HG02938 (cell line): ENCODE results near the gene SPECC1L.

Experiments used
- ATAC-seq: cut with Tn5 transposase; IDR thresholded peaks from one replicate; pipeline ENCODE4 v1.9.1; 2021; ENCODE audit warnings: mild to moderate bottlenecking, moderate library complexity; ENCODE audit not compliant: unreplicated experiment

SPECC1L gene

DNA sequence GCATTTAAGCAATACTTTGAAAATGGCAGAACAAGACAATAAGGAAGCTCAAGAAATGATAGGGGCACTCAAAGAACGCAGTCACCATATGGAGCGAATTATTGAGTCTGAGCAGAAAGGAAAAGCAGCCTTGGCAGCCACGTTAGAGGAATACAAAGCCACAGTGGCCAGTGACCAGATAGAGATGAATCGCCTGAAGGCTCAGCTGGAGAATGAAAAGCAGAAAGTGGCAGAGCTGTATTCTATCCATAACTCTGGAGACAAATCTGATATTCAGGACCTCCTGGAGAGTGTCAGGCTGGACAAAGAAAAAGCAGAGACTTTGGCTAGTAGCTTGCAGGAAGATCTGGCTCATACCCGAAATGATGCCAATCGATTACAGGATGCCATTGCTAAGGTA is 51.9 kb downstream of the SPECC1L start:
- ATAC-seq: no peak

DNA sequence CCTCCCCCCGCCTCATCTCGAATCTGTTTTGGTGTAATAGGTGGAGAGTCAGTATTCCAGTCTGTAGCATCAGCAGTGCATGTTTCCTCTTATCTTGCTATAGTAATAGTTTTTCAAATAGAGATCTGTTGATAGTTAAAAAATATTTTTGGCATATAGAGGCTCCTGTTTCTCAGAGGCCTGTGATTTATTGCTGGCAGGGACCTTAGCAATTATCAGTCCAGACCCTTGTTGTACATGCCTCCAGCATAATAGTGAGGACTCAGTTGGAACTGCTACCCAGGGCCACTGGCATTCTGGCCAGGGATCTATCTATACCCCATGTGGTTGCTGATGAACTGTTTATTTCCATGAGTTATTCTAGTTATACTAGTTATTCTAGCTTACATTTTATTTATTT is 52.6 kb downstream of the SPECC1L start:
- ATAC-seq: no peak

DNA sequence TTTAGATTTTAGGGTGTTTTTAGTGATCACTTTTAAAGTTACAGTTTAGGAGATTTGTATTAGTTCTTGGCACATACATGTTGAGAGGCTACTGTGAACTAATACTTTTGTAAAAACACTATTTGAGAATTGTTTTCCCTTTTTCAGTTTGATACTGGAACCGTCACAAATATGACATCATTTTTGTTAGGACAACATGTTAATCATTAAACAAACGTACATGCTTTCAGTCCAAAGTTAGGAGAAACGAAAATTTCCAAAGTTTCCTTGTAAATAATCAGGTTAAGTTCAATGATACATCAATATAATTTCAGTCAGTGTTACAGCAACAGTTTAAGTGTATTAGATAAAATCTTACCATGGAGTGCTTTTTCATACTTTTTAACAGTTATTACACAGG is 53.1 kb downstream of the SPECC1L start:
- no peak for ATAC-seq

DNA sequence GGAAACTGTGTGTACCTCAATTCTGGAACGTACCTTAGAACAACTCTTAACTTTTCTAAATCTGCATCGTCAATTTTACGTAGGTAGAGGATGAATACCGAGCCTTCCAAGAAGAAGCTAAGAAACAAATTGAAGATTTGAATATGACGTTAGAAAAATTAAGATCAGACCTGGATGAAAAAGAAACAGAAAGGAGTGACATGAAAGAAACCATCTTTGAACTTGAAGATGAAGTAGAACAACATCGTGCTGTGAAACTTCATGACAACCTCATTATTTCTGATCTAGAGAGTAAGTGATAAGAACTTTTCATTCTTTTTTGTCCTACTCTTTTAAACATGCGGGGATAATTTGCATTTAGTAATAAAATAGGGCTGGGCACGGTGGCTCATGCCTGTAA is 53.5 kb downstream of the SPECC1L start:
- ATAC-seq: no peak

DNA sequence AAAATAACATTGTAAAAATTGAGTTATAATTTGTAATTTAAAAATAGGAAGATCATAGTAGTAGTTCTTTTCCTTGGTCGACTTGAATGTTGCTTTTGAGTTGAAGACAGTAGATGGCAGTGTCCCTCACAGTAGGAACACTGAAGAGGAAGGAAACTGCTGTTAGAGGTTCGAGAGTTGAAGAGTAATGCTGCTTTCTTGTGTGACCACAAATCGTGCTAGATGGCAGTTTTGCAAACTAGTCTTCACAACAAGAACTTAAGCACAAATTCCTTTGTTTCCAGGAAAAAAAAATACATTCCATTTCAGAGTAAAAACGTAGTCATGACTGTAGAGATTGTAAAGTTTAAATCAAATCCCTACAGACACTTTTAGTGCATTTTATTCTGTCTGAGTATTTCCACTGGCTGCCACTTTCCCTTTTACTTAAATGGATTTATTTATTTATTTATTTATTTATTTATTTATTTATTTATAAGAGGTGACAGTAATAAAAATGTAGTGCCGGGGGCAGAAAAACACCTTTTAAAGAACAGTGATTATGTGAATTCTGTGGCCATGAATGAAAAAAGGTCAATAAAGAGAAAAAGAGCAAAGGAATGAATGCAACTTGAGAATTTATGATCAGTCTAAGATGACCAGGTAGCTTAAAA is 54.6 kb downstream of the SPECC1L start:
- no peak for ATAC-seq

DNA sequence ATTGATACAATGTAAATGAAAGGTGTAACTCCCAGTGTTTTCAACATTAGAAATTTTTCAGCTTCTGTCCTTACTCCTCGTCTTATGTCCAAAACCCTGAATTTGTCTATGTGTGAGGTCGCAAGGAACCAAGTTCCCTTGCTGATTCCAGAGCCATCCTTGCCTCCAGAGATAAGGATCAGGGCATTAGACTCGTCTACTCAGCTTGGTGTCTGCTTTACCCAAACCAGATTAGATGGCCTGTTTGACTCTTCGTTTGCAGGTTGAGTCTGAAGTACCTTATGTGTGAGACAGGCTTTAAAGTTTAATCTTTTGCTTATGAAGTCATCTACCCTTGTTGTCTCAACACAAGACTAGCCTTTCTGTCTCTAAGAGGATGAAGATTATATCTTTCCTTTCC is 55.6 kb downstream of the SPECC1L start:
- ATAC-seq: no peak

DNA sequence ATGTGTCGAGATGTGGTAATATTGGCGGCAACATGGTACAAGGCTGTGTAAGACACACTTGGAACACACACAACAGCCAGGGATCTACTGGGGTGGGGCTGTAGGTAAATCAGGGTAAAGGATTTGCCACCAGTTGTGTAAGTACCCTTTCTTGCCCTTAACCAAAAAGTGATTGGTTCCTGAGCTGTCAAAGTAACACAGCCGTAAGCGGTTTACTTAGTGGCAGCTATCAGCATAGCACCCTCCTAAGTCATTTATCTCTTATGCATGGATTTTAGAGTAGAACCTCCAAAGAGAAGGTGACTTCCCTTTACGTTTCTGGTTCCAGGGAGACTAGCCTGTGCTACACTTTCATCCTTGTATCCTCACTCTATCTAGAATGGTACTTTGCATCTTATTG is 57.2 kb downstream of the SPECC1L start:
- ATAC-seq: no peak

DNA sequence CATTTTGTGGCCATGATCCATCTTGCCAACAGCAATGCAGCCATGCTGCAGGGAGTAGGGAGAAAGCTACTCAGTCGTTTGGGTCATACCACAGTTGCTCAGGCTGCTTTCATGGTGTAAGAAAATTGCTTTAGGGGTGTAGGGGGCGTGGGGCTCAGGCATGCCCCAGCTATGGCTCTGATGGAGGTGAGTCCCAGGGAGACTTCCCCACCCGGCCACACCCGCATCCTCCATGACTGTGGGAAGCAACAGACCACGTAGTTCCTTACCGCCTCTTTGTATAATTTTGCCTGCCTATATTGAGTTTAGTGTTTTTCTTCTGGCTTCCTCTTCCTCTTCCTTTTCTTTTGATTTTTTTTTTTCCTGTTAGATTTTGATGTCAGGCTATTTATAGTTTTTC is 58.8 kb downstream of the SPECC1L start:
- no peak for ATAC-seq

DNA sequence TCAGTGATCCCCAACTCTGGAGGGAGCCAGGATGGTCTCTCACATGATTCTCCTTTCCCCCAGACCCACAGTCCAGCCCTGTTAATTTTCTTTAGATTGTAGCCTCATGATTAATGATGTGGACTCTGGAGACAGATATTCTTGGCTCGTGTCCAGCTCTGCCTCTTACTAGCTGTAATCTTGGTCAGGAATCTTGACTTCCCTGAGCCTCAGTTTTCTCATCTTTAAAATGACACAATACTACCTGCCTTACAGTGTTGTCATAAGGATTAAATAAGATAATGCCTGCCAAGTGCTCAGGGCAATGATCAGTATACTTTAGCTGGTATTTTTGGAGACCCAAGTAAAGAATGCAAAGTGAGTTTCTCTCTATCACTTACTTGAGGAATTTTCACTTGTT is 60.0 kb downstream of the SPECC1L start:
- no peak for ATAC-seq

DNA sequence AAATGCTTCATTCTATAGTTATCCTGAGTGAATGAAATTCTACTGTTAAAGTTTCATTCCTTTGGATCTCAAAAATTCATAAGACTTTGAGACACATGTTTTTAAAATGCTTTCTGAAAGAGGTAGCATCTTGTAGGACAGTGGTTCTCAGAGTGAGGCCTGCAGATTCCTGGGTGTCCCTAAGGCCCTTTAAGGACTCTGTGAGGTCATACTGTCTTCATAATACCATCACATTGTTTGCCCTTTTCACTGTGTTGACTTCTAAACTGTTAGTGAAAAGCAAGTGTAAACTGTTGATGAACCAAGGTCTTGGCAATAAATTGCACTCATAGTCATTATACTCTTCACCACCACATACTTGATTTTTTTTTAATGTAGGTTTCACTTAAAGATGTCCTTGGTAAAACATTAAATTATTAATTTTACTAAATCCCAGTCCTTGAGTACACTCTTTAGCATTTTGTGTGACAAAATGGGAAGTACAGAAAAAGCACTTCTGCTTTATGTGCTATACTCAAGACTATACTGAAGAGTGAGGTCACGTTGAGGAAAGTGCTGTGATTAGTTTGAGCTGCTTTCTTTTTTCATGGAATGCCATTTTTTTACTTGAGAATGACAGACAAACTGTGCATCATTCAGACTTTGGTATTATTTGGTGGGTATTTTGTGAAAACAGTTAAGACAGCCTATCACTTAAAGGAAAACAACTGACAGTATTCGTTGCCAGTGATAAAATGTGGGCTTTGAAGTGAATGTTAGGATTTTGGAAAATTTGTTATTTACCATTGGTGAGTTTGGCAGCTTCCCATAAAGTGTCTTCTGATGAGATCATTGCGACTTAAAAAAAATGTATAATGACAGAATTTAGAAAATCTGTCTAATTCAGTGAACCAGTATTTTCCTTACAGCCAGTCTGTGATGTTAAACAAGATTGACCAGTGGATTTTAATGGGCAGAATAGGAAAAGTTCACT is 61.1 kb downstream of the SPECC1L start:
- no peak for ATAC-seq

DNA sequence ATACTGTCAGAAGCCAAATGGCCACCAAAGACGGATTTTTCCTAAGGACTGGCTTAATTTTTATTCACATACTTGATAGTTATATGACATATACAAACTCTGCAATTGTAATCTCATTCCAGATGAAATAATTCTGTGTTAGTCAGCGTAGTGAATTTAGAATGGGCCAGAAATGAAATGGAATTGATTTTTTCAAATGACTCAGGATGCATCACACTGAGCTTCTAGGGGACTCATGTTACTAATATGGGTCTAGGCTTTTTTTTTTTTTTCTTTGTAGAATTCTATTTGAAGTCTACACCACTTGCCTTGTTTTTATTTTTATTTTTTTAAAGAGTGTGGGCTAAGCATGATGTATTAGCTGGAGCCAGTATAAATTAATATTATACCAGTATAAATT is 62.7 kb downstream of the SPECC1L start:
- no peak for ATAC-seq

DNA sequence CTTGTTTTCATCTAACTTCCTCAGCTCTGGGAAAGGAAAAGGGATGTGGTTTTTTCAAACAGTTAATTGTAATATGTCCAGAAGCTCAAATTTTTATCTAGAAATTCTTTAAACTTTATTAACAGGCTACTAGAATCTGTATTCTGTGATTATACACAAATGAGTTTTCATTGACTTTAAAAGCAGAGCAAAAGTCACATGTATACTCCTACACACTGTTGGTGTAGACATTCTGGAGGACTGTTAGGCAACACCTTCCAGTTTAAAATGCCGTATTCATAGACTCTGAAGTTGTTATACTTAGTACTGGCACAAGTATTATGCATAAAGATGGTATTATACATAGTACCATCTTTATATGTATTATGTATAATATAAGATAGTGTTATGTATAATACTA is 64.9 kb downstream of the SPECC1L start:
- ATAC-seq: no peak

DNA sequence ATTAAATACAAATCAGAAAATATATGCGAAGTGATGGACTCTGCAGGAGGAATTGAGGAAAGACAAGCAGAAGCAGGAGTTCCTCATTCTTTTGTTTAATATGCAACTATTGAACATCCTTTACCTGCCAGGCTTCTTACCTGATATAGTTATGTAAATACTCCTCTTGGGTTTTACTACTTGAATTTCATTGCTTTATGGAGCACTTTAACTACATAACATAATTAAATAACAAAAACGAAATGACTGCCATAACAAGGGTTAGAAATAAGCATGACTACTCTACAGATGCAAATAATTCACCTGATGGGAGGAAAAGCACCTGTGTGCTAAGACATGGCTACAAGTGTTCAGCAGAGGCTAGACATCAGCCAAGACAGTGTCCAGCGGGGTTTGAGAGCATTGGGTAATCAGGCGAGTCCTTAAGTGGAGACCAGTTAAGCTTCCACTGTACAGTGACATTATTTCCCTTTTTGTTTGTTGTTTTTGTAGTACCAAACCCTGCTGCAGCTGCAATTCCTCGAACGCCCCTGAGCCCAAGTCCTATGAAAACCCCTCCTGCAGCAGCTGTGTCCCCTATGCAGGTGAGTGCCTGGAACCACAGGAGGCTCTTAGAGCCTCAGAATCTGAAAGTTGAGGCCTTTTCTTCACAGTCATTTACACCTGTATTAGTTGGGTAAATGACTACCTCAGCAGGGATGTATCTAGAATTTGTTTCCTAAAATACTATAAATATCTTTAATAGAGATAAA is 67.4 kb downstream of the SPECC1L start:
- ATAC-seq: no peak

DNA sequence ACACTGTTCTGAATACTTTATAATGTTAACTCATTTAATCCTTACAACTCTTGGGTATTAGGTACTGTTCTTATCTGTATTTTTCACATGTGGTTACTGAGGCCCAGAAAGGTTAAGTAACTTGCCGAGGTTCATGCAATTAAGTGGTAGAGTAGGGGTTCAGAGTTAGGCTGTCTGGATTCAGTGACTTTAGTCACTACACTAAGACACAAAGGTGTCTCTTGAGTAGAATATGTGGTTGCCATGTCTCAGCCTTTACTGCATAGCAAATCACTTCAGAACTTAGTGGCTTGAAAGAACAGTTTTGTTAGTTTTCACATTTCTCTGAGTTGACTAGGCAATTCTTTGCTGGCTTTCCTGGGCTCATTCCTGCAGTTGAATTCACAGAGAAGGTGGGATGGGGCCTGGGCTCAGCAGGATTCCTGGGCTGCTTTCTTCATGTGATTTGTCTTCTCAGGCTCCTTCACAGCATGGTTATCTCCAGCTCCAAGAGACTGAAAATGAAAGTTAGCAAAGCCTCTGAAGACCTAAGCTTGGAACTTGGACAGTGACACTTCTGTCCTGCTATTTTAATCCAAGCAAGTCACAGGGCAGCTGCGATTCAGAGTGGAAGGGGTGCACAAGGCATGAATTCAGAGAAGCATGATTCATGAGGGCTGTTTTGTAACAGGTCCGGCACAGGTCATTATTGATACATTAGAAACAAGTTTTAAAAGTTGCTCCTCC is 68.3 kb downstream of the SPECC1L start:
- no peak for ATAC-seq

DNA sequence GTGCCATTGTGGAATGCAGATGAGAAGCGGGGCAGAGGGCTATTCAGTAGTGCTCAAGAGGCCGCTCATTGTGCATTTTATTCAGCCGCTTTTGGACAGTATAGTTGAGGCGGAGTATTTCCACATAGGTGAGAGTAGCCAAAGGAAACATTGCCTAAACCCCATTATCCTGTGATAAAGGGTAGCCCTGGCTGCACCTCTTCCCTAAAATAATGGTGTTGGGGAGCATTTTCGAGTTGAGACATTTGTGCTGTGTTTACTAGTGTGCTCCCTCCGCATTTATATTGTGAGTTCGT is 68.8 kb downstream of the SPECC1L start:
- no peak for ATAC-seq

DNA sequence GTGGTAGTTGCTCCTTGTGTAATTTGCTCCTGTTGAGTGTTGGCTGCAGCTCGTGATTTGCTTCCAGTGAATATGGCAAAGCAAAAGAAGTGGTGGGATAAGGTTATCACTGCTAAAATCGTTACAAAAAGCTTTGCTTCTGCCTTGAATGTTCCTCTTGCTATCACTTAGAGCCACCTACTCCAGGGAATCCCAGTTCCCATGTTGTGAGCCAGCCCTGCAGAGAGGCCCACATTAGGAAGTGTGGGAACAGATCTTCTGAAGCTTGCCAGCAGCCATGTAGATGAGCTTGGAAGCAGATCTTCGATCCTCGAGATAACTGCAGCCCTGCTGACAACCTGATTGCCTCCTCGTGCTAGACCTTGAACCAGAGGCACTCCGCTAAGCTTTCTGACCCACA is 71.0 kb downstream of the SPECC1L start:
- ATAC-seq: no peak

DNA sequence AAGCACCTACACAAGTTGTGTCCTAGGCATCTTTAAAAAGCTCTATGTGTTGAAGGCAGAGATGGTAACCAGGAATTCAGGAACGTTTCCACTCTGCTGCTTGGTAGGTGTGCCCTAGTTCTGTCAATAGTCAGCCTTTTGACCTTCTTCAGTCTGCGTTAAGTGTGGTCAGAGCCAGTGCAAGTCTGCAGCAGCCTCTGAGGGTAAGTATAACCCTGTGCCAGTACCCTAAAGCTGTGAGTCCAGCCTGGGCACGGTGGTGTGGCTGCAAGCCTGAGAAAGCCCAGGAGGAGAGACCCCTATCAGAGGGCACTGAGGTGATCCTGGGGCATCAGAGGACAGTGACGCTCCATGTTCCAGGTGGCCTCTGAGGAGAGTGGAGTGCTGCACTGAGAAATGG is 80.0 kb downstream of the SPECC1L start:
- no peak for ATAC-seq

DNA sequence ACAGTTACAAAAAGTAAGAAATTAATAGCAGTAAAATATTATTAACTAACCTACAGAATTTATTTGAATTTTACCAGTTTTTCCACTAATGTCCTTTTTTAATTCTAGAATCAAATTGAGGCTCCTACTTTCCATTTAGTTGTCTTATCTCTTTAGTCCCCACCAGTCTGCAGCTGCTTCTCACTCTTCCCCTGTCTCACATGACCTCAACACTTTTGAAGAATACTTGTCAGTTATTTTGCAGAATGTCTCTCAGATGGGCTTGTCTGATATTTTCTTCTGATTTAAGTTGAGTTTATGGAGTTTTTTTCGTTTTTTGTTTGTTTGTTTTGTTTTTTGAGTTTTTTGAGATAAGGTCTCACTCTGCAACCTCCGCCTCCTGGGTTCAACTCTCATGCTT is 82.5 kb downstream of the SPECC1L start:
- ATAC-seq: no peak

DNA sequence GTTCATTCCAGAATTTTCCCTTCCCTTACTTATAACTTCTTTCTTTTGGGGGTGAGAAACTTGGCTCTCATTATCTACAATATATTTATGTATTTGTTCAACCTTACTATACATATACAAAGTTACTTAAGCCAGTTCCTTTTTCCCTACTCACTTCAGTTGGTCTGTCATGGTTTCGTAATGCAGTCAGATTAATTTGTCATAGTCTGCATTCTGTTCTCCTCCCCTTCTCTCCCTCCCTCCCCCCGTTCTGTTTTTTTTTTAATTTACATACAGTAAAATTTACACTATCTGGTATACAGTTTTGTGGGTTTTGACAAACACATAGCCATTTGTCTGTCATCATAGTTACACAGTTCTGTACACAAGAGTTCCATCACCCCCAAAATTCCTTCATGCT is 84.9 kb downstream of the SPECC1L start:
- no peak for ATAC-seq

DNA sequence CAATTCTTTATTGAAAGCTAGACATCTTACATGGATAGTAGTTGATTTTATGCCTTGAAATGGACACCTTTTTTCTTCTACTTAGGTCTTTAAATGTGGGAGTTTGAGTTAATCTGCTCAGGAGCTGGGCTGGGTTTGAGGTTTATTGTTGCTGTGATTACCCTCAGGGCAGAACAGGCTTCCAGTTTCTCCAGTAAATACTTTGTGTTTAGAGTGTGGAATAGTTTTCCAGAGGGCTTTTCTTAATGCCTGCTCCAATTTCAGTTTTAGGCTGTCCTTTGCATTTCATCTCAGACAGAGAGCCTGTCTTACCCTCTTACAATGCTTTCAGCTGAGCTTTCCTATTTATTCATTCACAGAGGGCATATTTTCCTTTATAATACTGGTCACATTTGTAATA is 86.9 kb downstream of the SPECC1L start:
- ATAC-seq: no peak

DNA sequence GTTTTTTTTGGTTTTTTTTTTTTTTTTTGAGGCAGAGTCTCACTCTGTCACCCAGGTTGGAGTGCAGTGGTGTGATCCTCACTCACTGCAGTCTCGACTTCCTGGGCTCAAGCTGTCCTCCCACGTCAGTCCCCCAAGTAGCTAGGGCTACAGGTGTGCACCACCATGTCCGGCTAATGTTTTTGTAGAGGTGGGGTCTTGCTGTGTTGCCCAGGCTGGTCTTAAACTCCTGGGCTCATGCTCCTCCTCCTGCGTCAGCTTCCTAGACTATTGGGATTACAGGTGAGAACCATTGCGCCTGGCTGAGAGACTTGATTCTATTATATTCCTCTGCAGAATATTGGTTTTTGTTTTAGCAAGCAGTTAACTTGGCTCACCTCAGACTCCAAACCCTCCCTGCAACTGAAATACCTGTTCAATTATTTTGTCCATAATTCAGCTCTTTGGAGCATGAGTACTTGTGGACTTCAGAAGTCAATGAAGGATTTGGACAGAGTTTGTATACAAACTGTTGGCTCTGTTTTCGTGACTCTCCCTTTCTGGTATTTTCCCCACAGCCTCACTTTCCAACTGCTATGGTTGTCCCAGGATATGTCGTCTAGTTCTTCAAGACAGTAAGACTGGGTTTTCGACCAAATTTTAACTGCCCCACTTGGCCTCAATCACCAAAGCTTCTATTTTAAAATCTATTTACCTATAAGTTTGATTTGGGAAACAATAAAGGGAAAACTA is 87.6 kb downstream of the SPECC1L start:
- no peak for ATAC-seq
